ENCODE results near the gene STEAP1. TPM values are rescaled to one million over a fixed set of nuclear protein-coding genes. Genes with fewer than 3 reads are reported as not detected.

STEAP1 gene
- total RNA-seq, 6 experiments from 2014 or later, result 5.0 to 60.4 (median 37.1) TPM

GRCh38 chr7:90201500-90202195 is 47.4 kb downstream of the STEAP1 start:
- Histone ChIP-seq H3K27me3 (no peaks in the 10 kb centered on the region), H3K4me1 (no peaks in the 10 kb centered on the region), H3K4me3 (no peak overlapping the region), H3K9me3 (no peaks in the 10 kb centered on the region), H3K27ac (no peak overlapping the region), H3K36me3 (no peaks in the 10 kb centered on the region)
- 88% methylated on average over 2 of the region's 2 CpGs for WGBS (ENCODE audit: insufficient coverage, low coverage, low lambda C conversion rate, missing lambda C conversion rate)
- ATAC-seq, result no peak
- intact Hi-C loops (cut with DNase I), result no loop called here
- no peak for TF ChIP-seq POLR2A (IDR thresholded peaks at IDR 0.05)
- TF ChIP-seq CTCF (IDR thresholded peaks at IDR 0.05), result no peak
- no peak for DNase-seq

- intact Hi-C loops (cut with DNase I), result no loop called here
- WGBS (ENCODE audit: insufficient coverage, low coverage, low lambda C conversion rate, missing lambda C conversion rate), result no CpG with 5 or more reads among the region's 1 CpG
- Histone ChIP-seq H3K9me3 (no peaks in the 10 kb centered on the region), H3K27ac (no peak overlapping the region), H3K4me3 (no peak overlapping the region), H3K4me1 (peaks cover 0 to 4% (median 0%) of the 10 kb centered on the region in 4 donors), H3K36me3 (no peaks in the 10 kb centered on the region), H3K27me3 (no peaks in the 10 kb centered on the region)
- ATAC-seq (no peak), DNase-seq (no peak)
- TF ChIP-seq CTCF (IDR thresholded peaks at IDR 0.05) (no peak), POLR2A (IDR thresholded peaks at IDR 0.05) (no peak)
Measured at GRCh38 chr7:90207956-90208355, 53.7 kb downstream of the STEAP1 start.

GRCh38 chr7:90209776-90210175 is 55.5 kb downstream of the STEAP1 start:
- intact Hi-C loops (cut with DNase I), result no loop called here
- Histone ChIP-seq H3K4me1 (peaks cover 0 to 7% (median 2%) of the 10 kb centered on the region in 4 donors), H3K27me3 (no peaks in the 10 kb centered on the region), H3K4me3 (no peak overlapping the region), H3K9me3 (no peaks in the 10 kb centered on the region), H3K36me3 (no peaks in the 10 kb centered on the region), H3K27ac (no peak overlapping the region)
- 50% methylated on average over 1 of the region's 1 CpG for WGBS (ENCODE audit: insufficient coverage, low coverage, low lambda C conversion rate, missing lambda C conversion rate)
- no peak for TF ChIP-seq CTCF (IDR thresholded peaks at IDR 0.05)
- no peak for TF ChIP-seq POLR2A (IDR thresholded peaks at IDR 0.05)
- ATAC-seq (no peak), DNase-seq (no peak)

GRCh38 chr7:90210475-90210874 is 56.2 kb downstream of the STEAP1 start:
- 33% methylated on average over 5 of the region's 5 CpGs for WGBS (ENCODE audit: insufficient coverage, low coverage, low lambda C conversion rate, missing lambda C conversion rate)
- peaks cover 0 to 7% (median 2%) of the 10 kb centered on the region in 4 donors for H3K4me1 ChIP-seq
- no peaks in the 10 kb centered on the region for H3K9me3 ChIP-seq
- intact Hi-C loops (cut with DNase I), result no loop called here
- ATAC-seq (no peak), DNase-seq (no peak)
- no peaks in the 10 kb centered on the region for H3K27me3 ChIP-seq
- no peaks in the 10 kb centered on the region for H3K36me3 ChIP-seq
- TF ChIP-seq POLR2A (IDR thresholded peaks at IDR 0.05), result no peak
- TF ChIP-seq CTCF (IDR thresholded peaks at IDR 0.05), result no peak
- H3K27ac ChIP-seq, result peak overlapping the region in 1 of 3 donors; percentile 93
- peak overlapping the region in 1 of 3 donors; percentile 76 for H3K4me3 ChIP-seq

Measured in right lobe of liver (tissue), 6 donors.